HepG2 (cell line): ENCODE measurements around the gene ARHGAP23. TPM values are rescaled to one million over a fixed set of nuclear protein-coding genes. Genes with fewer than 3 reads are reported as not detected.

Experiments
- ATAC-seq: fragments of 200-7000 bp; cut with Tn5 transposase; 3 replicates; pipeline ENCODE4 v1.9.1; 2020; ENCODE audit warnings: mild to moderate bottlenecking, moderate library complexity
- BruUV-seq: library from RNA; stranded (reverse); fragments of 400-500 nt; replicated peaks from 2 replicates; lab custom pipeline; 2021; lab: Mats Ljungman, UMichigan
- CTCF ChIA-PET: fragments of 300-600 bp; formaldehyde crosslinking; extraction: SDS; loops from one replicate; lab custom pipeline; 2021; ENCODE audit warnings: low total read pairs, inconsistent platforms, low intra/inter-chr PET ratio; lab: Yijun Ruan, JAX
- POLR2A ChIA-PET: fragments of 350-600 bp; sonication (Branson Sonifier 250); formaldehyde crosslinking; loops from one replicate; lab custom pipeline; 2020; ENCODE audit warnings: antibody characterized with exemption, inconsistent platforms; lab: Yijun Ruan, JAX
- DNase-seq: peaks from one replicate; pipeline ENCODE4 v3.0.0-alpha.2; 2015; ENCODE audit warnings: low spot score
- FAIRE-seq: peaks from 3 replicates; lab custom pipeline; 2011; peaks lifted over from hg19 to GRCh38; lab: Jason Lieb, UNC
- H2AFZ ChIP-seq: one replicate; pipeline ENCODE4 v1.6.1; 2011; ENCODE audit warnings: low read length, inconsistent platforms
- H3K27ac ChIP-seq: fragments of 300-600 bp; 3 replicates; pipeline ENCODE4 v1.8.0; 2011; ENCODE audit warnings: mixed run types, mild to moderate bottlenecking, mixed read lengths, low read length, inconsistent platforms; ENCODE audit not compliant: insufficient read depth; ENCODE audit errors: extremely low read length
- H3K27me3 ChIP-seq, 2 experiments: fragments of 200-600 bp in 1 of 2; 2 replicates in 1 of 2; 3 replicates in 1 of 2; pipeline versions ENCODE4 v1.6.0 to v1.8.0; 2011; ENCODE audit warnings: low read length in 2 of 2, mild to moderate bottlenecking in 2 of 2, moderate library complexity in 2 of 2, inconsistent platforms in 1 of 2; ENCODE audit not compliant: insufficient read depth in 2 of 2, control insufficient read depth in 1 of 2
- H3K36me3 ChIP-seq, 2 experiments: fragments of 200-600 bp in 1 of 2; replicated peaks in 1 of 2; 2 replicates in 1 of 2; 3 replicates in 1 of 2; pipeline versions ENCODE4 v1.5.1 to v1.8.0; 2011; ENCODE audit warnings: low read length in 2 of 2, inconsistent platforms in 1 of 2; ENCODE audit not compliant: insufficient read depth in 2 of 2, control insufficient read depth in 1 of 2
- H3K4me1 ChIP-seq: 2 replicates; pipeline ENCODE4 v1.5.1; 2012; ENCODE audit warnings: low read length, inconsistent platforms; ENCODE audit not compliant: insufficient read depth
- H3K4me2 ChIP-seq: 2 replicates; pipeline ENCODE4 v1.6.0; 2011; ENCODE audit warnings: low read depth, low read length, inconsistent platforms
- H3K4me3 ChIP-seq, 3 experiments: fragments of 200-600 bp in 1 of 3; sonication (generic), shearing (Covaris generic) in 1 of 3; replicated peaks in 1 of 3; 2 replicates each; pipeline ENCODE4 v1.5.1; 2011 to 2016; ENCODE audit warnings: low read length in 3 of 3, inconsistent platforms in 2 of 3, low read depth in 2 of 3, mild to moderate bottlenecking in 2 of 3, control low read depth in 1 of 3, mixed read lengths in 1 of 3; ENCODE audit not compliant: insufficient read depth in 1 of 3
- H3K79me2 ChIP-seq: one replicate; pipeline ENCODE4 v1.6.1; 2011; ENCODE audit warnings: low read length, inconsistent platforms; ENCODE audit not compliant: insufficient read depth
- H3K9ac ChIP-seq: 2 replicates; pipeline ENCODE4 v1.6.0; 2011; ENCODE audit warnings: mild to moderate bottlenecking, low read depth, low read length, inconsistent platforms; ENCODE audit not compliant: insufficient read depth
- H3K9me3 ChIP-seq: 2 replicates; pipeline ENCODE4 v1.5.1; 2012; ENCODE audit warnings: mild to moderate bottlenecking, low read length
- H4K20me1 ChIP-seq: 2 replicates; pipeline ENCODE4 v1.6.0; 2011; ENCODE audit warnings: inconsistent platforms, mild to moderate bottlenecking, low read length, moderate library complexity; ENCODE audit not compliant: insufficient read depth
- AHR ChIP-seq: IDR thresholded peaks from 2 replicates; pipeline ENCODE4 v1.6.1; 2018; ENCODE audit warnings: missing genetic modification reagents, missing compliant biosample characterization
- EZH2 ChIP-seq: conservative IDR thresholded peaks from 2 replicates; pipeline ENCODE4 v1.6.1; 2012; ENCODE audit warnings: mild to moderate bottlenecking, low read depth, low read length, moderate library complexity
- MEIS2 ChIP-seq: sonication (generic); formaldehyde crosslinking; IDR thresholded peaks from 2 replicates; pipeline ENCODE4 v1.9.0; 2021; ENCODE audit warnings: mild to moderate bottlenecking, missing genetic modification reagents
- PCBP1 ChIP-seq: fragments of 200-400 bp; formaldehyde crosslinking; IDR thresholded peaks from 2 replicates; pipeline ENCODE4 v1.6.1; 2017; ENCODE audit warnings: mild to moderate bottlenecking, low read depth, low read length, borderline replicate concordance
- ZBTB42 ChIP-seq: sonication (generic); formaldehyde crosslinking; IDR thresholded peaks from 2 replicates; pipeline ENCODE4 v1.5.0; 2020; ENCODE audit warnings: mild to moderate bottlenecking, missing genetic modification reagents
- ZNF101 ChIP-seq: sonication (generic); formaldehyde crosslinking; IDR thresholded peaks from 2 replicates; pipeline ENCODE4 v1.4.0; 2020; ENCODE audit warnings: mild to moderate bottlenecking, low read depth, missing genetic modification reagents, borderline replicate concordance
- ZNF234 ChIP-seq: sonication (generic); formaldehyde crosslinking; conservative IDR thresholded peaks from 2 replicates; pipeline ENCODE4 v1.5.1; 2020; ENCODE audit warnings: mild to moderate bottlenecking, missing genetic modification reagents
- ZNF619 ChIP-seq: sonication (generic); formaldehyde crosslinking; IDR thresholded peaks from 2 replicates; pipeline ENCODE4 v1.4.0; 2020; ENCODE audit warnings: mild to moderate bottlenecking, missing genetic modification reagents
- ZNF660 ChIP-seq: sonication (generic); formaldehyde crosslinking; IDR thresholded peaks from 2 replicates; pipeline ENCODE4 v1.5.1; 2020; ENCODE audit warnings: mild to moderate bottlenecking, low read depth, missing genetic modification reagents, borderline replicate concordance
- ZNF7 ChIP-seq: IDR thresholded peaks from 2 replicates; pipeline ENCODE4 v1.6.1; 2016; ENCODE audit warnings: missing biosample characterization, missing genetic modification reagents
- ZNF747 ChIP-seq: sonication (generic); formaldehyde crosslinking; IDR thresholded peaks from 2 replicates; pipeline ENCODE4 v1.8.1; 2023; ENCODE audit warnings: missing genetic modification reagents, mild to moderate bottlenecking, borderline replicate concordance
- ZNF75D ChIP-seq: sonication (generic); formaldehyde crosslinking; IDR thresholded peaks from 2 replicates; pipeline ENCODE4 v1.8.1; 2023; ENCODE audit warnings: missing genetic modification reagents, mild to moderate bottlenecking, borderline replicate concordance
- ZNF816 ChIP-seq: sonication (generic); formaldehyde crosslinking; IDR thresholded peaks from 2 replicates; pipeline ENCODE4 v1.8.0; 2022; ENCODE audit warnings: missing genetic modification reagents, mild to moderate bottlenecking, borderline replicate concordance
- WGBS: methylation state at CpG from one replicate; pipeline ENCODE4 v1.1.6; 2017; ENCODE audit warnings: low lambda C conversion rate; 5-methylcytosine and 5-hydroxymethylcytosine counted together
- in situ Hi-C: cut with HindIII; loops from 2 replicates; pipeline ENCODE4 v1.10.0; 2017; ENCODE audit warnings: low pct_unique_long_range_greater_than_20kb; ENCODE audit not compliant: extremely low pct_ligation_motif_present
- intact Hi-C: fragments of 100-400 bp; cut with micrococcal nuclease; formaldehyde crosslinking; loops from one replicate; pipeline ENCODE4 v1.10.0; 2022; ENCODE audit not compliant: unreplicated experiment
- polyA plus RNA-seq, 8 experiments: library from polyadenylated mRNA; depleted of rRNA in 3 of 8; stranded (reverse) in 7 of 8; unstranded in 1 of 8; fragments of >200 nt; fragmentation: Illumina TruSeq in 4 of 8; extraction: Trizol in 4 of 8; gene quantifications; 2 replicates each; pipeline versions ENCODE4 v1.2.1 to v1.2.3, GENCODE V29; 2011 to 2016; ENCODE audit warnings: low read depth in 4 of 8, missing spikeins in 1 of 8, mixed read lengths in 1 of 8; ENCODE audit not compliant: insufficient read depth in 1 of 8
- total RNA-seq, 5 experiments: library from RNA; depleted of rRNA; stranded (reverse); fragments of >200 nt; fragmentation: Illumina TruSeq; extraction: Trizol; gene quantifications; 2 replicates each; pipeline ENCODE4 v1.2.3, GENCODE V29; 2016; ENCODE audit warnings: low read depth in 1 of 5
- TF ChIP-seq, protein P1 (sequence below): sonication (generic); formaldehyde crosslinking; IDR thresholded peaks from 2 replicates; pipeline ENCODE4 v1.5.0; 2020; ENCODE audit warnings: mild to moderate bottlenecking, missing genetic modification reagents
- TF ChIP-seq, protein P2 (sequence below): sonication (generic); formaldehyde crosslinking; IDR thresholded peaks from 2 replicates; pipeline ENCODE4 v1.9.0; 2021; ENCODE audit warnings: missing genetic modification reagents, mild to moderate bottlenecking, borderline replicate concordance
- TF ChIP-seq, protein P3 (sequence below): sonication (generic); formaldehyde crosslinking; IDR thresholded peaks from 2 replicates; pipeline ENCODE4 v1.5.1; 2020; ENCODE audit warnings: missing genetic modification reagents, mild to moderate bottlenecking, borderline replicate concordance
- TF ChIP-seq, protein P4 (sequence below): sonication (generic); formaldehyde crosslinking; IDR thresholded peaks from 2 replicates; pipeline ENCODE4 v1.4.0; 2020; ENCODE audit warnings: missing genetic modification reagents
- TF ChIP-seq, protein P5 (sequence below): sonication (generic); formaldehyde crosslinking; IDR thresholded peaks from 2 replicates; pipeline ENCODE4 v1.8.1; 2023; ENCODE audit warnings: mild to moderate bottlenecking, moderate library complexity, missing genetic modification reagents

Gene ARHGAP23
- total and polyA plus RNA-seq, 2 of the 13 experiments (the other 11 are each of a cell fraction or from before 2014, with no cell fraction given), result 0.03 TPM; not detected in 1

DNA sequence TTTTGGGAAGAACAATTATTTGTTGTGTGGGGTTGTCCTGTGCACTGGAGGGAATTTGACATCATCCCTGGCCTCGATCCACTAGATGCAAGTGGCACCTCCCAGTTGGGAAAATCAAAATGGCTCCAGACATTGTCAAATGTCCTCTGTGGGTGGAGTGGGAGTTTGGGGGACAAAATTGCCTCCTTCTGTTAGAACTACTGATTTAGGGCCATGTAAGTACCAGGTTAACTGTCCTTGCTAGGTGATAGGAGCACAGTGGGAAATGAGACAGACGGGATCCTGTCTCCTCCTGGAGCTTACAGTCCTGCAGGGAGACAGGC is 56.8 kb downstream of the ARHGAP23 start:
- Histone ChIP-seq H3K9ac (no peak overlapping the region), H3K36me3 (no peaks in the 10 kb centered on the region), H2AFZ (no peak overlapping the region), H3K27me3 (peaks cover 6 to 35% of the 10 kb centered on the region in 2 experiments; a peak in 4 of 5 replicates), H3K27ac (no peak overlapping the region), H3K4me2 (no peak overlapping the region), H3K9me3 (no peaks in the 10 kb centered on the region), H4K20me1 (no peaks in the 10 kb centered on the region), H3K79me2 (no peaks in the 10 kb centered on the region), H3K4me1 (peaks cover 4% of the 10 kb centered on the region; the same call in 1 of the 2 replicates), H3K4me3 (no peak overlapping the region)
- WGBS, result 4% methylated on average over 2 of the region's 2 CpGs
- ChIA-PET POLR2A (no interaction called here), CTCF (interaction anchor here (1.4 to 3.9 kb wide), 2 partner anchors 41 to 61 kb away, joined by 9 to 21 read pairs; no protein-coding TSS in a partner anchor)
- ATAC-seq (no peak), DNase-seq (no peak), FAIRE-seq (no peak)
- in situ Hi-C loops, result no loop called here
- intact Hi-C loops, result loop anchor here (2.0 to 5.0 kb wide), 3 partner anchors 40 to 138 kb away; no protein-coding TSS in a partner anchor
- no TSS peak for BruUV-seq
- TF ChIP-seq ZNF75D (CRISPR knock-in tag) (no peak), ZNF7 (CRISPR knock-in tag) (no peak), ZNF660 (CRISPR knock-in tag) (no peak), ZNF816 (CRISPR knock-in tag) (no peak), ZBTB42 (CRISPR knock-in tag) (no peak), ZNF747 (no peak), ZNF619 (CRISPR knock-in tag) (no peak), ZNF101 (CRISPR knock-in tag) (no peak), EZH2 (no peak), PCBP1 (no peak), AHR (CRISPR knock-in tag) (no peak), ZNF234 (no peak), MEIS2 (CRISPR knock-in tag) (no peak)
- TF ChIP-seq, protein P1, sequence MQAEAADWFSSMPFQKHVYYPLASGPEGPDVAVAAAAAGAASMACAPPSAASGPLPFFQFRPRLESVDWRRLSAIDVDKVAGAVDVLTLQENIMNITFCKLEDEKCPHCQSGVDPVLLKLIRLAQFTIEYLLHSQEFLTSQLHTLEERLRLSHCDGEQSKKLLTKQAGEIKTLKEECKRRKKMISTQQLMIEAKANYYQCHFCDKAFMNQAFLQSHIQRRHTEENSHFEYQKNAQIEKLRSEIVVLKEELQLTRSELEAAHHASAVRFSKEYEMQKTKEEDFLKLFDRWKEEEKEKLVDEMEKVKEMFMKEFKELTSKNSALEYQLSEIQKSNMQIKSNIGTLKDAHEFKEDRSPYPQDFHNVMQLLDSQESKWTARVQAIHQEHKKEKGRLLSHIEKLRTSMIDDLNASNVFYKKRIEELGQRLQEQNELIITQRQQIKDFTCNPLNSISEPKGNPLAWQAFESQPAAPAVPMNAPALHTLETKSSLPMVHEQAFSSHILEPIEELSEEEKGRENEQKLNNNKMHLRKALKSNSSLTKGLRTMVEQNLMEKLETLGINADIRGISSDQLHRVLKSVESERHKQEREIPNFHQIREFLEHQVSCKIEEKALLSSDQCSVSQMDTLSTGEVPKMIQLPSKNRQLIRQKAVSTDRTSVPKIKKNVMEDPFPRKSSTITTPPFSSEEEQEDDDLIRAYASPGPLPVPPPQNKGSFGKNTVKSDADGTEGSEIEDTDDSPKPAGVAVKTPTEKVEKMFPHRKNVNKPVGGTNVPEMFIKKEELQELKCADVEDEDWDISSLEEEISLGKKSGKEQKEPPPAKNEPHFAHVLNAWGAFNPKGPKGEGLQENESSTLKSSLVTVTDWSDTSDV (CRISPR knock-in tag), result no peak
- TF ChIP-seq, protein P2, sequence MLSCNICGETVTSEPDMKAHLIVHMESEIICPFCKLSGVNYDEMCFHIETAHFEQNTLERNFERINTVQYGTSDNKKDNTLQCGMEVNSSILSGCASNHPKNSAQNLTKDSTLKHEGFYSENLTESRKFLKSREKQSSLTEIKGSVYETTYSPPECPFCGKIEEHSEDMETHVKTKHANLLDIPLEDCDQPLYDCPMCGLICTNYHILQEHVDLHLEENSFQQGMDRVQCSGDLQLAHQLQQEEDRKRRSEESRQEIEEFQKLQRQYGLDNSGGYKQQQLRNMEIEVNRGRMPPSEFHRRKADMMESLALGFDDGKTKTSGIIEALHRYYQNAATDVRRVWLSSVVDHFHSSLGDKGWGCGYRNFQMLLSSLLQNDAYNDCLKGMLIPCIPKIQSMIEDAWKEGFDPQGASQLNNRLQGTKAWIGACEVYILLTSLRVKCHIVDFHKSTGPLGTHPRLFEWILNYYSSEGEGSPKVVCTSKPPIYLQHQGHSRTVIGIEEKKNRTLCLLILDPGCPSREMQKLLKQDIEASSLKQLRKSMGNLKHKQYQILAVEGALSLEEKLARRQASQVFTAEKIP, result no peak
- TF ChIP-seq, protein P3, sequence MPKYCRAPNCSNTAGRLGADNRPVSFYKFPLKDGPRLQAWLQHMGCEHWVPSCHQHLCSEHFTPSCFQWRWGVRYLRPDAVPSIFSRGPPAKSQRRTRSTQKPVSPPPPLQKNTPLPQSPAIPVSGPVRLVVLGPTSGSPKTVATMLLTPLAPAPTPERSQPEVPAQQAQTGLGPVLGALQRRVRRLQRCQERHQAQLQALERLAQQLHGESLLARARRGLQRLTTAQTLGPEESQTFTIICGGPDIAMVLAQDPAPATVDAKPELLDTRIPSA (CRISPR knock-in tag), result no peak
- TF ChIP-seq, protein P4, sequence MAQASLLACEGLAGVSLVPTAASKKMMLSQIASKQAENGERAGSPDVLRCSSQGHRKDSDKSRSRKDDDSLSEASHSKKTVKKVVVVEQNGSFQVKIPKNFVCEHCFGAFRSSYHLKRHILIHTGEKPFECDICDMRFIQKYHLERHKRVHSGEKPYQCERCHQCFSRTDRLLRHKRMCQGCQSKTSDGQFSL (CRISPR knock-in tag), result no peak
- TF ChIP-seq, protein P5, sequence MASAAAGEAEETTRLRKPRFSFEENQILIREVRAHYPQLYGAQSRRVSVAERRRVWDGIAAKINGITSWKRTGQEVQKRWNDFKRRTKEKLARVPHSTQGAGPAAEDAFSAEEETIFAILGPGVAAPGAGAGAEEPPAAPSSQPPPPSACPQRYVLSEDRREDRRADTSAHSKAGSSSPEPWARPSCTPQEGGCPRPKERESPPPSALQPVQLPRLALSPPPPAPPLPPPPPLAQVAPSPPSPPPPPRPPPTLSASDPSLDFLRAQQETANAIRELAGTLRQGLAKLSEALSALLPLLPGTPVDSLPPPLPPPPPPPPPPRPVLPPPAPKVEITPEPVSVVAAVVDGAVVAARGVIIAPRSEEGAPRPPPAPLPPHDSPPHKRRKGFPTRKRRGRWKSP, result no peak
